22Rv1 (cell line): ENCODE data around the gene KDM4C.

Source experiments
- CTCF ChIP-seq: fragments of 450-650 bp; IDR thresholded peaks from 2 replicates; pipeline ENCODE4 v1.5.1; 2017; ENCODE audit warnings: mild to moderate bottlenecking
- ZFX ChIP-seq: fragments of 450-650 bp; IDR thresholded peaks from 2 replicates; pipeline ENCODE4 v1.6.1; 2017; ENCODE audit warnings: antibody characterized with exemption, borderline replicate concordance

- TF ChIP-seq CTCF (no peak), ZFX (no peak)
These were observed 314.1 kb downstream of the KDM4C start for GRCh38 chr9:7071916-7072315.
